ENCODE results near the gene ABCC5.

The ABCC5 gene

DNA sequence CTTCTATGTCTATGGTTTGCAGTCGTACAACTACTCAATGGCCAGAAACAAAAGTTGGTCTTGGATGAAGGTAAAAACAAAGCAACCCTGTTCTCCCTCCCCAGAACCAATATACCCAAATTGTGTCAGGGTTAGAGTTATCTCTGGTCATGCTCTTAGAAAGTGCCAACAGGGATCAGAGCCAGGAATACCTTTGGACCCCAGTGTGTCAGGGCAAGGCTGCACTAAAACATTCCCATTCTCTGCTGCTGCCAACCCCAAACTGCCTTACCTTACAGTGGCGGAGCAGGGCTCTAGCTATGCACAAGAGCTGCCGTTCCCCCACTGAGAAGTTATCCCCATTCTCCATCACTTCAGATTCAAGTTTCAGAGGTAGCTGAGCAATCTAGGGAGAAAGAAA, 90.6 kb downstream of the ABCC5 start:
- DNase-seq (ENCODE audit: low read depth in 4 of 4, low spot score in 1 of 4), result no peak

DNA sequence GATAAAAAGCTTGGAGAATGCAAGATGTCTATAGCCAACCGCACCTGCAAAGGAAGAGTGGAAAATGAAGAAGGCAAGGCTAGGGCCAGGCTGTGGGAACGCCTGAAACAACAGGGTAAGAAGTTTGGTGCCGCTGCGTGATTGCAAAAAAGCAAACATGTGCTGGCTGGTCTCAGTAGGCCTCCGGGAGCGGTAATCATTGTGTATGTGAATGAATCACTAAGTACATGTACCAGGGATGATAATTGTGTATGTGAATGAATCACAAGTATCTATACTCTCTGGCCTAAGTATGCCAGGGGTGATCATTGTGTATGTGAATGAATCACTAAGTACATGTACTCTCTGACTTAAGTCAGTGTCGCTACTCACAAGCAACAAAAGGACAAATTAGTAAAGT, 92.7 kb downstream of the ABCC5 start:
- DNase-seq (ENCODE audit: low read depth in 4 of 4, low spot score in 1 of 4), result no peak

DNA sequence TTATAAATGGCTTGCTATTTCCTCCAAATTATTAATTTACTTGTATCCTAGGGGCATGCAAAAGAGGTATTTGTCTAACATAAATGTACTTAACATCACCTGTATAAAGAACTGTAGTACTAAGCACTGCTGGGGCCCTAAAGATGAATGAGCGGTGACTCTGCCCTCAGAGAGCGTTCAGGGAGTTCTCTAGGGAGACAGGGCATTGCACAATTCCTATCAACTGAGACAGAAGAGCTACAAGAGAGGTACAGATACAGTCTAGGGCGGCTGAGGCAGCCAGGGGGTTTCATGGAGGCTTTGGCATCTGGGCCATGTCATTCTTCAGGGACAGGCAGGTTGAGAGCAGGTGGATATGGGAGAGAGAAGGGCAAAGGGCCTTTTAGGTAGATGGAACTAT, 93.1 kb downstream of the ABCC5 start:
- no peak for DNase-seq (ENCODE audit: low read depth in 4 of 4, low spot score in 1 of 4)

GRCh38 chr3:183922421-183922820, 95.3 kb downstream of the ABCC5 start:
- DNase-seq (ENCODE audit: low read depth in 4 of 4, low spot score in 1 of 4), result no peak

- no peak for DNase-seq (ENCODE audit: low read depth in 4 of 4, low spot score in 1 of 4)
Observed at GRCh38 chr3:183921096-183921495, 96.6 kb downstream of the ABCC5 start.

- DNase-seq (ENCODE audit: low read depth in 4 of 4, low spot score in 1 of 4), result no peak
Observed at GRCh38 chr3:183920416-183920815, 97.3 kb downstream of the ABCC5 start.

GRCh38 chr3:183918178-183918577, 99.5 kb downstream of the ABCC5 start:
- no peak for DNase-seq (ENCODE audit: low read depth in 4 of 4, low spot score in 1 of 4)

GRCh38 chr3:183917776-183918175, 99.9 kb downstream of the ABCC5 start:
- no peak for DNase-seq (ENCODE audit: low read depth in 4 of 4, low spot score in 1 of 4)

DNA sequence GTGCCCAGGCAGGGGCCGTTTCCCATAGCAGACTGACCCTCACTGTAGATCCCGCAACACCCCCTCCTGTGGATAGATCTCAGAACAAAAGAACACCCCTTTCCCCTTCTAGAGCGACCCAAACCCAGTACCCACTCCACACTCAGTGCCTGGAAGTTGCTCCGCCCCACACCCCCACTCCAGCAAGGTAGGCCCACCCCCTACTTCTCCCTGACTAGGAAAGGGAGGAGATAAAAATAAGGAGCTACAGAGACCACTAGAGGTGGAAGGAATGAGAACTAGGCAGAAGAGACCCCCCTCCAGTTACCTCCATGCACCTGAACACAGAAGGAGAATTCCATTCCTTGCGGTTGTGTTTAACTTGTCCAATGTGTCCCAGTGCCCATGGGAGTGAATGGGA, 102.8 kb downstream of the ABCC5 start:
- DNase-seq (ENCODE audit: low read depth in 4 of 4, low spot score in 1 of 4), result no peak

- no peak for DNase-seq (ENCODE audit: low read depth in 4 of 4, low spot score in 1 of 4)
Observed at GRCh38 chr3:183913580-183913920, 104.1 kb downstream of the ABCC5 start.

DNA sequence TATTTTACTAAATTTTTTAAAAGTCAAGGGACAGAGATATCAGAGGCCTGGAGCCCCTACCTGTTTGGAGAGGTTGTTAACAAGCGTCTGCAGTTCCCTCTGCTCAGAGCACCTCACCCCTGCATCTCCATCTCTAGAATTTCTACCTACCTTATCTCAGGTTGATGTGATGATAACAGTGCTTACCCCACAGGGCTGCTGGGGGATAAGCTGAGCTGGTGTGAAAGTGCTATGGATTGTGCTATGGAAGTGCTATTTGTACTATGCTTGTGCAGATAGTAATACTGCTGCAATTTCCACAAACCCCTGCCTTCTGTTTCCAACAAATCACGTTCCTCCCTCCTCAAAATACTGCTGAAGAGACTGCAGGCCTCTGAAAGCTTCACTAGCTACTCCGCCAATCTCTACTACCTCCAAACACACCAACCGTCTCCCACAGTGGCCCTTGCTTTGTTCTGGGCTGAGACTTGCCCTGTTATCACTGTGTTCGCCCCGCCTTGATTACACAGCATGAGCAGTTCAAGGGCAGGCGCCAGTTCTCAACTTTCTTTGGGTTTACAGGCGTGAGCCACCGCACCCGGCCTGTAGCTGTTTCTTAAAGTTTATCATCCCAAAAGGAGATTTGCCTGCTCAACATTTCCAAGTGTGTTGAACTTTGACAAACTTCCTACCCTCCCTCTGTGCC, 104.6 kb downstream of the ABCC5 start:
- DNase-seq (ENCODE audit: low read depth in 4 of 4, low spot score in 1 of 4), result no peak

DNA sequence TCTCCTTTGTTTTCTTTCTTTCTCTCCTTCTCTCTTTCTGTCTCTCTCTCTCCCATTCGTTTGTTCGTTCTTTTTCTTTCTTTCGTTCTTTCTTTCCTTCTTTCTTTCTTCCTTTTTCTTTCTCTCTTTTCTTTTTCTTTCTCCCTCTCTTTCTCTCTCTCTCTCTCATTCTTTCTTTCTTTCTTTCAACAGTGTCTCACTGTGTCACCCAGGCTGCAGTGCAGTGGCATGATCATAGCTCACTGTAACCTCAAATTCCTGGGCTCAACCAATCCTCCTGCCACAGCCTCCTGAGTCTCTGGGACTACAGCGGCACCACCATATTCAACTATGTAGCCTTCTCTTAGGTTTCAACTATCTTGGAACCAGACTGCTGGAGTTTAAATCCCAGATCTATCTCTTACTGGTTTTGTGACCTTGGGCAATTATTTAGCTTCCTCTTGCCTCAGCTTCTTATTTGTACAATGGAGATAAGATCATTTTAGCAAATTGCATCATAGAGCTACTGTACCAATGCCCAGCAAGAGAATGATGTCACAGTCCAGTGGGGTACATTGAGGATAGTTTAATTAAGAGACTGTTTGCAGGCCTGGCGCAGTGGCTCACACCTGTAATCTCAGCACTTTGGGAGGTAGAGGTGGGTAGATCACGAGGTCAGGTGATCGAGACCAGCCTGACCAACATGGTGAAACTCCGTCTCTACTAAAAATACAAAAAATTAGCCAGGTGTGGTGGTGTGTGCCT, 105.7 kb downstream of the ABCC5 start:
- DNase-seq (ENCODE audit: low read depth in 4 of 4, low spot score in 1 of 4), result no peak

DNA sequence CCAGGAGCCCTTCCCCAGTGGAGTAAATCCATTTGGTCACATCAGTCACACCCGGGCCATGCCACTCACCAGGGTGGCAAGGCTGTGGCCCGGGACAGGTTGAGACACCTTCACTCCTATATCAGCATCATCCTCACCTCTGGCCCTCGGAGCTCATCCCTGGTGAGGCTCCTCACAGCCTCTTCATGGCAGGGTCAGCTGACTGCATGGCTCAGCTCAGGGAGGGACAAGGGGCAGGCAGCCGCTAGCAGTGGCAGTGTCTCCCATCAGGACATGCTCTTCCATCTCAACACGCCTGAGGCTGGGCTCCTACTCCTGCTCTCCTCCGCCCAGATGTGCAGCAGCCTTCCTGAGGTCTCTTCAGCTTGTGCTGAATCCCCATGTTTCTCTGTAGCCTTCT, 106.6 kb downstream of the ABCC5 start:
- no peak for DNase-seq (ENCODE audit: low read depth in 4 of 4, low spot score in 1 of 4)

GRCh38 chr3:183909030-183909600, 108.6 kb downstream of the ABCC5 start:
- DNase-seq (ENCODE audit: low read depth in 4 of 4, low spot score in 1 of 4), result no peak

DNA sequence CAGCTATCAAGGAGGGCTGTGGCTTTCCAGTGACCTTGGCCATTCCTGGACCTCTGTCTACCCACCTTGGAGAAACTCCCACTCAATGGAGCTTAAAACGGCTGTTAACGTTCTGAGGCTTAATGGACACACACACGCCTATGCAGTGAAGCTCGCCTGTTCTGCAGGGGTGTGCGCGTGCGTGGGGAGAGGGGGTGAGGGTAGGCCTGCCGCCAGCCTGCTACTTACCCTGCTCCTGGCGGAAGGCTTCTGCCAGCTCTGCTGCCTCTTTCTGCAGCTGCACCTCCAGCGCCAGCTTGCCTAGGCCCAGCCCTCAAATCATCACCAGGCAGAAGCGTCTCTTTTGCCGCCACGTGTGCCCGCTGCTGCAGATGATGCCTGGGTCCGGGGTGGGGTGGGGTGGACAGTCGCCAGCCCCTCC, 109.8 kb downstream of the ABCC5 start:
- no peak for DNase-seq (ENCODE audit: low read depth in 4 of 4, low spot score in 1 of 4)

DNA sequence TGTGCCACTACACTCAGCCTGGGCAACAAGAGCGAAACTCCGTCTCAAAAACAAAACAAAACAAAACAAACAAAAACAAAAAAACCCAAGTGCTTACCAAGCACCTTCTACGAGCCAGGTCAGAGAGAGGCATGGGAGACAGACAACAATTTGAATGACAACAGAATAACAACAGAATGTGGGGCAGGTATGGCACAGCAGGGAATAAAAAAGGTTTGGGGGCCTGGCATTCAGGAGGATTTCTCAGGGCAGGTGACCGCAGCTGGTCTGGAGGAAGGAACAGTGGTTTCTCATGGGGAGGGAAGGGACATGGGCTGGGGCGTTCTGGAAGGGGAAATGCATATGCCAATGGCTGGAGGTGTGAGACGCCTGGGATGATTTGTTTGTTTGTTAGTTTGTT, 110.5 kb downstream of the ABCC5 start:
- DNase-seq (ENCODE audit: low read depth in 4 of 4, low spot score in 1 of 4), result no peak

DNA sequence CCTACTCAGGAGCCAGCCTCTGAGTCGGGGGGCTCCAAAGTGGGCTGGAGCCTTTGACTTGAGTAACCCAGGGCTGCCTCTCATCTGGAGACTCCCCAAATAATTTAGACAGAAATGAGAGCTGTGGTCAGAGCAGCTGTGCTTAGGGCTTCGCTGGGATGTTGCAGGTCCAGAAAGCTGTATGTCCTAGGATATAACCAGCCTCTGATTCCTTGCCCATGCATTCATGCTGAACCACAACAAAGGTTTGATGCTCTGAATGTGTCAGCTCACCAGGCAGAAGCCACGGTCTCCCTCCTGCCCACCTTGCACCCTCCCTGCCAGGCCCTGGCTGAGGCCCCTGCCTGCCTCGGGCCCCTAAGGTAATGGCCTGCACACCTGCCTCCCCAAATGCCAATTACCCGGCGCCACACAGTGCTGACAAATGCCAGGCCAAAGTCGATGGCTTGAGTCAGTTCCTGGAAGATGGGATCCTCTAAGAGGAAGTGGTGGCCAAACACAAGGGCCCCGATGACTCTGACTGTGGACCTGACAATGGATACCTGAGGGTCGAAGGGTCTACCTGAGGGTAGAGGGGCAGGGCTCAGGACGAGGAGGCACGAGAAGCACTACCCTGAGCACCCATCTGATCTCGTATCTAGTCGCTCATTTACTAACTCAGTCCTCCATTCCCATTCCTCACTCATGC, 111.3 kb downstream of the ABCC5 start:
- DNase-seq (ENCODE audit: low read depth in 4 of 4, low spot score in 1 of 4), result no peak

DNA sequence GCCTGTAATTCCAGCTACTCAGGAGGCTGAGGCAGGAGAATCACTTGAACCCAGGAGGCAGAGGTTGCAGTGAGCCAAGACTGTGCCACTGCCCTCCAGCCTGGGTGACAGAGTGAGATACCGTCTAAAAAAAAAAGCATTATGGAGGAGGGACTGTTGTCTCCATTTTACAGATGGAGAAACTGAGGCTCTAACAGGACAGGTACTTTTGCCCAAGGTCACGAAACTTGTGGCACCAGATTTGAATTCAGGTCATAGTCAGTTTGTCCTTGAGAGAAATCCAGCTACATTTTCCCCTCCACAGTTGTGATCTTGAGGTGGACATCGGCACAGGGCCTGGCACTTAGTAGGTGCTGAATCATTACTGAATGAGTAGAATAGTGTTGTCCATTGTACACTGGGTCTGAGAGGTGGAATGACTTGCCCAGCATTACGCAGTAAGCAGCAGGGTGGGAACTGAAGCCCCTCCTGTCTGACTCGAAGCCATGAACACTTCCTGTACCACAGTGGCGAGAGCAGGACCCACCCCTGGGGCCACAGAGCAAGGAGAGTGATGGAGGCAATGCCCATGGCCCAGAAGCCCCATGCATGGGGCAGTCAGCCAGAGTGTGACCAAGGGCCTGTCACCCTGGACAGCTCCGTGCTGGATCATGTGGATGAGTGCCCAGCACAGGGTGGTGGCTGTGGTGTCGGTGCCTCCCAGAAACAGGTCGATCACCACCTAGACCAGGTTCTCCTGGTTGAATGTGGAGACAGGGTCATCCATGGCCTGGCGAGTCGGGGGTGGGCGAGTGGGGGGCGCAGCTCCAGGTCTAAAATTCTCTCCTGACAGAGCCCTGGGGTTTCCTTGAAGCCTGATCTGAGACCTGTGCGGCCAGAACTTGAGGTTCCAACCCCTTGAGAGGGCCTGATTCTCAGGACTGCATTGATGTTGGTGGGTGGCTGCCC, 112.6 kb downstream of the ABCC5 start:
- DNase-seq (ENCODE audit: low read depth in 4 of 4, low spot score in 1 of 4), result no peak

DNA sequence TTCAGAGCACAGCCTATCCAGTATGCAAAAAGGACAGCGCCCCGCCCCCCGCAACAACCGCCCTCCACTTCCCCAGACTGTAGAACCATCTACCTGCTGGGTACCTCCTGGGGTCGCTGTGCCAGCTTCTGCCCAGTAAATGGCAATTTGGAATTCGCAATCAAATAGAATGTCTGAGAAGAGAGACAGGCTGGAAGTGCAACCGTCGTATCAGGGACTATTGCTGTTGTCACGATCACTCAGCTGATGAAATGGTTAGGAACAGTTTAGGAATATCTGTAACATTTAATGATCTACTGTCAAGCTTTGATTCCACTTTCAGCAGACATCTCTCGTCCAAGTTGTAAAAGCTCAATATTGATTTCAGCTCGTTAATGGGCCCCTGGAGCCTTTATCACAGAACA, 119.7 kb downstream of the ABCC5 start:
- no peak for DNase-seq (ENCODE audit: low read depth in 4 of 4, low spot score in 1 of 4)

DNA sequence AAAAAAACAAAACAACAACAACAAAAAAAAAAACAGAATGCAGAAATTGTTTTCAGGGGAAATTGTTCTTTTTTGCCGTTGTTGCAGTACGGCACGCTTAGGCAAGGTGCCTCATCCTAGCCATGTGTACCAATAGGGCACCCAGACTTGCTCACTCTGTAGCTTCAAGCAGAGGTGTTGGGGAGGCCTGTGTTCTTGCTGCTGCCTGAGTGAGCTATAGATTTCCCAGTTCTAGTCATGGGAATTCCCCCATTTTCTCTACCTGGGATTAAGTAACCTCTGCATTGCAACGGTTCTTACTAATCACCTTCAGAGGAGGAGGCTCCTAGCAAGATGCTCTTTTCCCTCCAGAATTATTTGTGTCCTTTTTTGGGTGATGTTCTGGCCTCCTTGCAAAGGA, 120.1 kb downstream of the ABCC5 start:
- no peak for DNase-seq (ENCODE audit: low read depth in 4 of 4, low spot score in 1 of 4)

DNA sequence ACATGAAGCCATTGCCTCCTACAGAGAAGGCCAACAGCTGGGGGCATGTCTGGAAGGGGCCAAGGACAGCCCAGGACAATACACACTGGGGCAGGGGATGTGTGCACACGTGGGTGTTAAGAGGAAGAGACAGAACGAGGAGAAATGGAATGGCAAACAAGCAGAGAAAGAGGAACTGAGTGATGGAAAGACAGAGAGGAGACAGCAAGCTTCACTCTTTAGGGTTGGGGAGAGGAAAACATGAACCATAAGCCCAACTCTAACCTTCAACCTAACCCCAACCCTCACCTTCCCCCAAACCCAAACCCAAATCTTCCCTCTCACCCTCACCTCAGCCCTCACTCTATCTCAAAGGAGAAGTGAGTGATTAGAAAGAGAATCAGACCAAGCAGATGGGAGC, 121.1 kb downstream of the ABCC5 start:
- DNase-seq (ENCODE audit: low read depth in 4 of 4, low spot score in 1 of 4), result no peak
